Thyroid gland (tissue), 4 donors: ENCODE data around the gene EIF4B. TPM values are rescaled to one million over a fixed set of nuclear protein-coding genes. Genes with fewer than 3 reads are reported as not detected.

Source experiments
- DNase-seq, 2 donors: peaks; one replicate each; pipeline ENCODE4 v3.0.0-alpha.2; 2019
- H3K27ac ChIP-seq, 3 donors: fragments of 200-600 bp; sonication (generic); 1 replicate in 2 of 3; 2 replicates in 1 of 3; pipeline ENCODE4 v1.5.1; 2016 to 2019; ENCODE audit warnings: mild to moderate bottlenecking in 1 of 3, moderate library complexity in 1 of 3
- H3K27me3 ChIP-seq: fragments of 200-600 bp; sonication (generic); one replicate; pipeline ENCODE4 v1.5.1; 2019
- H3K36me3 ChIP-seq, 2 donors: fragments of 200-600 bp; sonication (generic); one replicate each; pipeline ENCODE4 v1.5.1; 2016 to 2019
- H3K4me1 ChIP-seq, 2 donors: fragments of 200-600 bp; sonication (generic); one replicate each; pipeline ENCODE4 v1.5.1; 2017 to 2019
- H3K4me3 ChIP-seq, 3 donors: fragments of 200-600 bp; sonication (generic); replicated peaks in 1 of 3; 1 replicate in 2 of 3; 2 replicates in 1 of 3; pipeline ENCODE4 v1.5.1; 2016; ENCODE audit warnings: mild to moderate bottlenecking in 1 of 3
- H3K9me3 ChIP-seq: fragments of 200-600 bp; sonication (generic); one replicate; pipeline ENCODE4 v1.5.1; 2017
- CTCF ChIP-seq, 6 experiments: fragments of 200-600 bp in 3 of 6; fragments of 450-650 bp in 3 of 6; sonication (generic) in 3 of 6; IDR thresholded peaks; one replicate each; pipeline ENCODE4 v1.5.1; 2016 to 2019; ENCODE audit warnings: antibody characterized with exemption in 6 of 6, mild to moderate bottlenecking in 2 of 6, inconsistent platforms in 1 of 6, moderate library complexity in 1 of 6
- POLR2A ChIP-seq, 2 donors: fragments of 450-650 bp; IDR thresholded peaks; one replicate each; pipeline ENCODE4 v1.6.1; 2017; ENCODE audit warnings: antibody characterized with exemption in 2 of 2, mild to moderate bottlenecking in 2 of 2, moderate library complexity in 1 of 2
- WGBS, 2 donors: methylation state at CpG; one replicate each; pipeline ENCODE4 v1.1.5; 2017; 5-methylcytosine and 5-hydroxymethylcytosine counted together
- intact Hi-C: fragments of 100-400 bp; cut with DNase I; formaldehyde crosslinking; loops from one replicate; pipeline ENCODE4 v1.15.1; 2023
- total RNA-seq, 4 donors: library from RNA; depleted of rRNA; stranded (reverse); fragments of >200 nt; gene quantifications; one replicate each; pipeline ENCODE4 v1.2.3, GENCODE V29; 2016

The EIF4B gene
- total RNA-seq, 4 donors from 2014 or later: 428 to 704 (median 567) TPM

- intact Hi-C loops: no loop called here
- H3K27me3 ChIP-seq: no peaks in the 10 kb centered on the region
Observed at GRCh38 chr12:52975820-52976573, 30.3 kb upstream of the EIF4B start.

GRCh38 chr12:52976574-52977071, 29.6 kb upstream of the EIF4B start:
- Histone ChIP-seq H3K27me3 (no peaks in the 10 kb centered on the region), H3K4me1 (peaks cover 27 to 31% of the 10 kb centered on the region in 2 donors), H3K36me3 (no peaks in the 10 kb centered on the region), H3K9me3 (no peaks in the 10 kb centered on the region), H3K4me3 (no peak overlapping the region), H3K27ac (peak overlapping the region in 2 of 3 donors; percentile 72 to 85)
- DNase-seq: no peak
- WGBS, 2 donors: 36 to 37% methylated on average over 3 of the region's 3 CpGs
- intact Hi-C loops: no loop called here
- no peak for TF ChIP-seq CTCF (IDR thresholded peaks at IDR 0.05)
- no peak for TF ChIP-seq POLR2A (IDR thresholded peaks at IDR 0.05)

More at GRCh38 chr12:52975820-52976573, 30.3 kb upstream of the EIF4B start:
- Histone ChIP-seq H3K4me1 (peaks cover 27 to 31% of the 10 kb centered on the region in 2 donors), H3K27ac (peak overlapping the region; percentile 72 to 85 (median 78)), H3K9me3 (no peaks in the 10 kb centered on the region), H3K4me3 (no peak overlapping the region), H3K36me3 (no peaks in the 10 kb centered on the region)
- 41 to 44% methylated on average over 10 to 11 of the region's 11 CpGs for WGBS, 2 donors
- DNase-seq: peak; percentile 67 to 74
- peak in 1 of 2 donors; percentile 25 for TF ChIP-seq POLR2A (IDR thresholded peaks at IDR 0.05)
- peak in 1 of 6 experiments; percentile 17 for TF ChIP-seq CTCF (IDR thresholded peaks at IDR 0.05)

- Histone ChIP-seq H3K4me3 (no peak overlapping the region), H3K27me3 (no peaks in the 10 kb centered on the region), H3K9me3 (no peaks in the 10 kb centered on the region), H3K4me1 (peaks cover 27 to 31% of the 10 kb centered on the region in 2 donors), H3K36me3 (no peaks in the 10 kb centered on the region), H3K27ac (peak overlapping the region in 2 of 3 donors; percentile 28 to 72)
- no peak for TF ChIP-seq CTCF (IDR thresholded peaks at IDR 0.05)
- TF ChIP-seq POLR2A (IDR thresholded peaks at IDR 0.05): no peak
- no peak for DNase-seq
- WGBS, 2 donors: 55 to 60% methylated on average over 4 of the region's 4 CpGs
- intact Hi-C loops: no loop called here
Observed at GRCh38 chr12:52977170-52977569, 29.1 kb upstream of the EIF4B start.

- H3K36me3 ChIP-seq: no peaks in the 10 kb centered on the region
- TF ChIP-seq CTCF (IDR thresholded peaks at IDR 0.05) (no peak), POLR2A (IDR thresholded peaks at IDR 0.05) (no peak)
- whole genome bisulfite sequencing, 2 donors: 31 to 34% methylated on average over 4 of the region's 4 CpGs
- no peaks in the 10 kb centered on the region for H3K27me3 ChIP-seq
- H3K9me3 ChIP-seq: no peaks in the 10 kb centered on the region
- DNase-seq: no peak
- intact Hi-C loops: loop anchor here (2.0 to 5.0 kb wide), 2 partner anchors 95 to 838 kb away; no protein-coding TSS in a partner anchor
- H3K4me3 ChIP-seq: no peak overlapping the region
- H3K4me1 ChIP-seq: peaks cover 19 to 22% of the 10 kb centered on the region in 2 donors
- no peak overlapping the region for H3K27ac ChIP-seq
Observed at GRCh38 chr12:52980096-52980649, 26.1 kb upstream of the EIF4B start.
